ENCODE measurements around the gene BID.

BID gene

GRCh38 chr22:17803609-17804270 is 29.5 kb upstream of the BID start:
- DNase-seq (ENCODE audit: low spot score), result no peak

- DNase-seq (ENCODE audit: low spot score), result no peak
Measured at GRCh38 chr22:17802822-17803221, 28.6 kb upstream of the BID start.

DNA sequence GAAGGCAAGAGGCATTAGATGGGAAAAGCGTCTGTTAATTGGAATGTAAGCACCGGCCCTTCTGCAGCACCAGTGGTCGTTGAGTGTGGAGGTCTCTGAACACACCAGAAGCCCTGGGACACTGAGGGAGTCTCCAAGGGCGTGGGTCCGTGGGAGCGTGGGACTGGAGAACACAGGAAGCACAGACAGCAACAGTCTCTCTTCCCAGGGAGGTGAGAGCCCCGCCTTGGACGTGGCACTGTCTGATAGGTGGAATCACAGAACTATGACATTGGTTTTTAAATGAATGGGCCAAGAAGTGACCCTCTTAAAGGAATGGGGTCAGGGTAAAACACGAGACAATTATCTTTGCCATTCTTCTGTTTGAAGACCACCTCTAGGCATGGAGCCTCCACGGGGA is 28.1 kb upstream of the BID start:
- no peak for DNase-seq (ENCODE audit: low spot score)

GRCh38 chr22:17797721-17798559 is 23.7 kb upstream of the BID start:
- no peak for DNase-seq (ENCODE audit: low spot score)

DNA sequence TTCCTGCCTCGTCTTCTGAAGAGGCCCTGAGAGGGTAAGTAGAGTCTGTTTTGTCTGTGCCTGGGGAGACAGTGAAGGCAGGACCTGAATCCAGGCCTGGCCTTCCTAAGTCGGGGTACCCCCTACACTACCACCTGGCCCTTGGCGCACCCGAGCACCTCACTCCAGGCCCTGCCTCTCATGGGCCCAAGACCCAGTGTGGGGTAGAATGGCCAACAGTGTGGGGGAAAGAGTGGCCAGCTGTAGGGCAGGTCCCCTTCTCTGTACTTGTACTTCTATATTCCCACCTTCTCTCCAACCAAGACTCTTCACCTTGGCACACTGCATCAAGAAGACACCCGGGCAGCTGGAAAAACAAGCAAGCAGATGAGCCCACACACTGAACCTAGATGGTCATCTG is 22.4 kb upstream of the BID start:
- DNase-seq (ENCODE audit: low spot score), result no peak

GRCh38 chr22:17795661-17796548 is 21.6 kb upstream of the BID start:
- no peak for DNase-seq (ENCODE audit: low spot score)

DNA sequence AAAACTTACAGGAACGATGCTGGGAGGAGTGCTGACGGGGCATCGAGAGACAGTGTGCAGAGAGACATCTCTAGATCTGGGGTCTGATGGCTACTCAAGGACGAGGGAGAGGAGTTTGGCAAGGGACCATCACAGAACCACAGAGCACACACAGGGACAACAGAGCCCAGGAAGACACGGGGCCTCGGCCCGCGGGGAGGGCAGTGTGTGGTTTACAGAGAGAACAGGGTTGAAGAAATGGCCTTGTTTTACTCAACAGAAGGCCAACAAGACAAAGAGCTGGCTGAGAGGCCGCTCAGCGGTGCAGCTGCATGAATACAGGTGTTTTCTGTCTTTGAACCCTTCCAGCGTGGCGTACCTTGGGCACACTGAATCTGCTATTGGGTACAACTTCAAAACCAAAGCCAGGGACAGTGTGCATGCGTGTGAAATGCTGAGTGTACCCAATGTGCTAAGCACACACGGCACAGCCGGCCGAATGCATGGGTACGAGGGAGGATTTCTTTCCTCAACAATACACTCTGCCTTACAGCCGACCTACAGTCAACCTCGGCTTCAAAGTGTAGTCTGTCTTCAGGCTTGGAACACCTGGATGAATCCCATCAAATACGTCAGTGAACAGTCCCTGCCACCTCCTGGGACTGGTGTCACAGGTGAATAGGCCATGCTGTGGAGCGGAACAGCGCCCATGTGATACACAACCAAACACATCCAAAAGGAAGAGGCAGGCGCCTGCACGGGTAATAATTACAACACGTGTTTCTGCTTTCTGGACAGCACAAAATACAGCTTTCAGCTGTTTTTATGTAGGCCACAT is 20.7 kb upstream of the BID start:
- DNase-seq (ENCODE audit: low spot score), result no peak

DNA sequence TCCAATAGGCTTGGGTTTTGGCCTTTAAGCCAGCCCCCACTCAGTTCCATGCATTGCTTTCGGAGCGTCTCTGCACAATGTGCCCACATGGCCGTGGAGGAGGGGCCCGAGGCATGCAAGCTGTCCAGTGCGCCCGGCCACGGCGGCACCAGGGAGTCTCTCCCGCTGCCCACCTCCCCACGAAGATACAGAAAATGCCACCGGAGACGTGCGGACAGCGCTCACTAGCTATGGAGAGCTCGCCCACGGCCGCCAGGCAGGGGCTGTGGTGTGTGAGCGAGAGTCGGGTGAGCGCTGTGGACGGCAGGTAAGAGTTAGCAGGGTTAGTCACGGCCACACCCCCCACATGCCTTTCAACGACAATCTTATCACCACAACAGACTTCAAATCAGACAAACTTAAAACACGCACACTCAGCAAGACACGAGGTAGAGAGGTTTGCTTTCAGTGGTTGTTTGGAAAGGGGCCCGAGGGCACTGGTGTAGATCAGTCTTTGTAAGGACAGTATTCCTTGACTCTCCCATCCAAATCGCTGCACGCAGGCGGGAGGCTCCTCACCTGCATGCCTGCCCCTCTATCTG is 18.7 kb upstream of the BID start:
- no peak for DNase-seq (ENCODE audit: low spot score)

DNA sequence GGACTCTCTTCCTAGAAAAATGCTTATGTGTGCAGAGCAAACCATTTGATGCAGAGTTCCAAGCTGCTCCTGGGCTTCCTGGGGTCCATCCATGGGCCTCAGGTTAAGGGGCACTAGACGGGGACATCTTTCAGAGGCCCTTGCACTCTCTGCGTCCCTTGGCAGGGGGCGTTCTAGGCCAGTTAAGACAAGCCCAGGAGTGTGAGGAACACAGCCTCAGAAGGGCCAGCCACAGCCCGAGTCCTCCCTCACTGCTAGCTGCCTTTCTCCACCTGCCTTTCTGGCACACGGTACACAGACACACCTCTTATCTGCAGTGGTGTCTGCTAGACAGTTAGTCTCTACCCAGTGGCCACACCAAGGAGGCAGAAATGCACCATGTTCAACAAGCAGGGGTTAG is 18.0 kb upstream of the BID start:
- no peak for DNase-seq (ENCODE audit: low spot score)

DNA sequence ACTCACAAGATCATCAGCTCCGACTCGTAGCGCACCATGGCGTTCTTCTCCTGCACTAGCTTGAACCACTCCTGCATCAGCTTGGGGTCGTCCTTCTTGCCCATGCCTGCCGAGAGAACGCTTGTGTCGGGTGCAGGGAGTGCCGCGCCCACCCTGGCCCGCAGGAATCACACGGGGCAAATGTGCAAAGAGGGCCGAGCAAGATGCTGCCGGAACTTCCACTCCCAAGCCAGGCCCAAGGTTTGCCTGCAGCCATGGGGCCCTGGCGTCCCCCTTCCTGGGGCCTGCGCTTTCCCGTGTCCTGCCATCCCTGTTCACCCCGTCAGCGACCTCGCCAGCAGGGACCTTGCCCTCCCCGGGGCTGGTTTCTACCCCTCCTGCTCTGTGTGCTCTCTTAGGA is 16.9 kb upstream of the BID start:
- DNase-seq (ENCODE audit: low spot score), result no peak

DNA sequence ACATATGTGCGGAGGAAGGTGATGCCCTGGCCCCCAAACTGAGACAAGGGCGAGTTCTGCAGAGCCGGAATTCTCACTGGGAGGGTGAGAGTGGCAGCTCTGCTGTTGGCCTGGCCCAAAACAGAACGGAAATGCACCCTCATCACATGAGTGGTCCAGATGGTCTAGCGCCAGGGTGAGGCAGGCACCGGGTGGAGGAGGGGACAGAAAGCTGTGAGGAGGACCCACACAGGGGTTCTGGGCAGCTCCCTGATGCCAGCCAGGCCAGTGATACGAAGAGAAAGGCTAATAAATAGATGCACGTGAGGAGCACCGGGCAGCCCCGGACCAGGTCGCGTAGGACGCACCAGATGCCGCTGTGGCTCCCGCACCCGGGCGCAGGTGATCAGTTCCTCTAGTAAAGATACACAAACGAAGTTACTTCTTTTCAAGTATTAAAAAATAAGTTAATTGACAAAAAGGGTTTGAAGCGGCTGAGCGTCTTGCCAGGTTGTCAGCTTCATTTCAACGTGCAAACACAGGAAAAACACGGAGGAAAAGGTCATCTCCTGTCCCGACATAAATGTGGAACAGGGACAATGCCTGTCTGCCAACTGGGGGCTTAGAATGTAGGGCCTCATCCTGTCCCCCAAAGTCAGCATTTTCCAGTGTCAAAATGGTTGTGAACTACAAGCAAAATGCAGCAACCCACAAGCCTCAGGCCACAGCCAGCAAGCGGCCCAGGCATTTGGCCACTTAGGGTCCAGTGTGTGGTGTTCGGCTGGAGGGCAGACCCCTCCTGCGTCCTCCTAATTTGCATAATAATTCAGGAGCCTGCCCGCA is 15.3 kb upstream of the BID start:
- DNase-seq (ENCODE audit: low spot score), result no peak

- DNase-seq (ENCODE audit: low spot score), result no peak
Measured at GRCh38 chr22:17788528-17789378, 14.5 kb upstream of the BID start.

DNA sequence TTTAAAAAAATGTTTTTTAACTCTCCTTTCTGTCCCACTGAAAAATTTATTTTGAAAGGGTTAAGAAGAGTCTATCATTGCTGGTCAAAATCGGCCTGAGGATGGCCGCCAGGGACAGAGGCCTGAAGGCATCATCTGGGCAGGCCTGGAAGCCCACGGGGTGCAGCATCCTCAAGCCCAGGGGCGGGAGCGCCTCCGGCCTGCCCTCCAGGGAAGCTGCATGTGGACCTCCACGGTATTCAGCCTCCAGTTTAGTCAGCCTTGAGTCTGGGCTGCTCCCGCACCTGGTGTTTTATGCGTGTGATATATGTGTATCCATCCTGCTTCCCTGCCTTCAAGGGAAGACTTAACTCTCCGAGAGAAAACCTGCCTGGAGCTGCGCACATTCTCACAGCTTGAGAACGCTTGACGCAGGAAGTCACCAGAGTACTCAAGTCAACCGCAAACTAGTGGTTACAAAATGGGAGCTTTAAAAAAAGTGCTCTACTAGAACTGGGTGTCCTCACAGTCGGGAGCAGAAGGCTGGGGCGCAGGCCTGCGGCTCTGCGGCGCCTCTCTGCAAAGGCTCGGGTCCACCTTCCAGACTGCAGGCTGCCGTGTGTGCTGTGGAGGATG is 13.6 kb upstream of the BID start:
- DNase-seq (ENCODE audit: low spot score), result no peak

DNA sequence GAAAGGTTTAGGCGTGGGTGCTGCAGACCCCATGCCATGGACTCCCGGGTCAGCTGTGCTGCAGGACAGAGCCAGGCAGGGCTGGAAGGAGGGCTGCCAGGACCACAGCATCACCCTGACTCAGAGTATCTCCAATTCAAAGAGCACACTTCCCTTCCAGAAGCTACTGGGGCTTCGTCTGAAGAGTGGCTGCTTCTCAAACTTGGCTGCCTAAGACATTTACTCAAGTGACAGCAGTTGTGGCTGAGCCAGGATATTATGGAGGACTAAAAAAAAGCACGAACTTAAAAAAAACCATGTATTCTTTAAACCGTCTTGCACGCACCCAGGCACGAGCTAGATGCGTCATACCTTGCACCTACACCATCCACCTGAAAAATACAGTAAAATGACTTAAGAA is 13.0 kb upstream of the BID start:
- DNase-seq (ENCODE audit: low spot score), result peak; percentile 35

DNA sequence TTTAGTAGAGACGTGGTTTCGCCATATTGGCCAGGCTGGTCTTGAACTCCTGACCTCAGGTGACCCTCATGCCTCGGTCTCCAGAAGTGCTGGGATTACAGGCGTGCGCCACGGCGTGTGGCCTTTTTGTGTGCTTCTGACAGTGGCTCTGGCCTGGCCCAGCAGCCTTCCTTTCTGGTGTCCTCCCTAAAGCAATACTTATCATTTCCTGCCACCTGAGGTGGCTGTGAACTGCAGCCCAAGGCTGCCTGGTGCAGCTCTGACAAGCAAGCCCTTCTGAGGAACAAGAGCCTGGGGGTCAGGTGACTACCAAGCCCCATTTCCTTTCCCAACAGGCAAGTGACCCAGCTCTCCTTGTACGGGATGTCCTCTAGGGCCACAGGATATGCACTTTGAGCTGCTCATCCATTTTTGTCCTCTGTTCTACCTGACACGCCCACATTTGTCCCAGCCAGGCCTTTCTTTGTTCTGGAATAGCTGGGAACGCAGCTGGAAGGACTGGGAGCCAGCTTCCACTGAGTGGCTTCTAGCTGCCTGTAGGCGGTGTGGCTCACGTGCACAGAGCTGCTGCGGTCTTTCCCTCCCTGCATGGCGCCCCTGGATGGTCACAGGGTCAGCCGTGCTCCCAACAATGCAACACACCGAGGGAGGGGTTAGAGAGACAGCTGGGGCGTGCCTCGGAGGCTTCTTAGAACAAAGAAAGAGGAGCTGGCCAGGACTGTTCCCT is 12.3 kb upstream of the BID start:
- DNase-seq (ENCODE audit: low spot score), result peak; percentile 44

- DNase-seq (ENCODE audit: low spot score), result peak; percentile 70
Measured at GRCh38 chr22:17785185-17786184, 11.2 kb upstream of the BID start.

DNA sequence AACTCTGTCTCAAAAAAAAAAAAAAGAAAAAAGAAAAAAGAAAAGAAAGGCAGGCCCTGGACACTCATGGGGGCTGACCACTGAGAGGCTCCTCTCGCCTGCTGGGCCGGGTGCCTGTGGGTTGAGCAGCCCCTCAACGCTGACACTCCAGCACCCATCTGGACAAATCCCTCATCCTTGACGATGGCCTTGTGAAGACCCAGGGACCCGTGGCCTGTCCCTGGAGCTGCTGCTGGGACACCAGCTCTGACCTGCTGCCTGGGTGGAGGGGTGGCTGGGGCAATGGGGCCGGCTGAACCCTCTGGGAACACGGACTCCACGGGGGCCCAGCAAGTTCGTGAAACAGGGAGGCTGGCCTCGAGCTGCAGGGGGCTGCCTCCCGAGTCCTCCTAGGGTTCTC is 10.5 kb upstream of the BID start:
- DNase-seq (ENCODE audit: low spot score), result no peak

Measured in AG20443 (cell line).